Measurements from ENCODE around the gene IFT88.

DNA sequence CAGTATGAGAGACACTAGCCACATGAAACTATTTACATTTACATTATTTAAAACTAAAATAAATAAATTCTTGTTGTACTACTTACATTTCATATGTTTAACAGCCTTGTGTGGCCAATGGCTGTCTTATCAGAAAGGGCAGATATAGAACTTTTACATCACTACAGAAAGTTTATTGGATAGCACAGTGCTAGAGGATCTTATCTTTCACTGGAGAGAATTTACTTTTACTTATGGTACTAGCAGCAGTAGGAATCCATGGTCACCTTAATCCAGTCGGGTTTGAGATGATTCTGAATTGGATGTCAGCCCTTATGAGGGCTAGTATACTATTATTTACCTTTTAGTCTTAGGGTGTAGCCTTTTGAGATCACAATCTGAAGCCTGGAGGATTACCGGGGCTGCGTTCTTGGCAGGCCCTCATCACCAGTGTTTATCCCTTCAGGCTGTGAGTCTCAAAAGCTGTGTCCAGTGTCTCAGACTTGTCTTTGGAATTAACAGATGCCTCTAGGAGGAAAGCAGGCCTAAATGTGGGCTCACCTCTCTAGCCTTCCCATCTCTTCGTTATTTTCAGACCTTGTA lies 21.7 kb downstream of the IFT88 start:
- TF ChIP-seq, protein P1, sequence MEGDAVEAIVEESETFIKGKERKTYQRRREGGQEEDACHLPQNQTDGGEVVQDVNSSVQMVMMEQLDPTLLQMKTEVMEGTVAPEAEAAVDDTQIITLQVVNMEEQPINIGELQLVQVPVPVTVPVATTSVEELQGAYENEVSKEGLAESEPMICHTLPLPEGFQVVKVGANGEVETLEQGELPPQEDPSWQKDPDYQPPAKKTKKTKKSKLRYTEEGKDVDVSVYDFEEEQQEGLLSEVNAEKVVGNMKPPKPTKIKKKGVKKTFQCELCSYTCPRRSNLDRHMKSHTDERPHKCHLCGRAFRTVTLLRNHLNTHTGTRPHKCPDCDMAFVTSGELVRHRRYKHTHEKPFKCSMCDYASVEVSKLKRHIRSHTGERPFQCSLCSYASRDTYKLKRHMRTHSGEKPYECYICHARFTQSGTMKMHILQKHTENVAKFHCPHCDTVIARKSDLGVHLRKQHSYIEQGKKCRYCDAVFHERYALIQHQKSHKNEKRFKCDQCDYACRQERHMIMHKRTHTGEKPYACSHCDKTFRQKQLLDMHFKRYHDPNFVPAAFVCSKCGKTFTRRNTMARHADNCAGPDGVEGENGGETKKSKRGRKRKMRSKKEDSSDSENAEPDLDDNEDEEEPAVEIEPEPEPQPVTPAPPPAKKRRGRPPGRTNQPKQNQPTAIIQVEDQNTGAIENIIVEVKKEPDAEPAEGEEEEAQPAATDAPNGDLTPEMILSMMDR (conservative IDR thresholded peaks at IDR 0.05 in 1 of 2, IDR thresholded peaks at IDR 0.05 in 1 of 2; ENCODE audit: low read depth in 1 of 2, low read length in 2 of 2): no peak
- no peak for TF ChIP-seq EZH2 (IDR thresholded peaks at IDR 0.05; ENCODE audit: low read length, missing control alignments)

Data from fibroblast of lung (primary cell).